ENCODE data around the gene TIMM17A.

The TIMM17A gene

GRCh38 chr1:201945863-201946223 lies 9.5 kb upstream of the TIMM17A start:
- Histone ChIP-seq H3K27ac (replicated peaks) (no peak overlapping the region), H3K27me3 (ENCODE audit: insufficient read depth, poor library complexity, severe bottlenecking) (peaks cover 17% of the 10 kb centered on the region), H3K4me3 (replicated peaks; ENCODE audit: insufficient read depth, low read length) (no peak overlapping the region)
- no peak for DNase-seq (ENCODE audit: low read depth in 1 of 2, low spot score in 1 of 2)
- TF ChIP-seq GABPA (IDR thresholded peaks at IDR 0.05; ENCODE audit: low read depth): no peak
- TF ChIP-seq, protein P1, sequence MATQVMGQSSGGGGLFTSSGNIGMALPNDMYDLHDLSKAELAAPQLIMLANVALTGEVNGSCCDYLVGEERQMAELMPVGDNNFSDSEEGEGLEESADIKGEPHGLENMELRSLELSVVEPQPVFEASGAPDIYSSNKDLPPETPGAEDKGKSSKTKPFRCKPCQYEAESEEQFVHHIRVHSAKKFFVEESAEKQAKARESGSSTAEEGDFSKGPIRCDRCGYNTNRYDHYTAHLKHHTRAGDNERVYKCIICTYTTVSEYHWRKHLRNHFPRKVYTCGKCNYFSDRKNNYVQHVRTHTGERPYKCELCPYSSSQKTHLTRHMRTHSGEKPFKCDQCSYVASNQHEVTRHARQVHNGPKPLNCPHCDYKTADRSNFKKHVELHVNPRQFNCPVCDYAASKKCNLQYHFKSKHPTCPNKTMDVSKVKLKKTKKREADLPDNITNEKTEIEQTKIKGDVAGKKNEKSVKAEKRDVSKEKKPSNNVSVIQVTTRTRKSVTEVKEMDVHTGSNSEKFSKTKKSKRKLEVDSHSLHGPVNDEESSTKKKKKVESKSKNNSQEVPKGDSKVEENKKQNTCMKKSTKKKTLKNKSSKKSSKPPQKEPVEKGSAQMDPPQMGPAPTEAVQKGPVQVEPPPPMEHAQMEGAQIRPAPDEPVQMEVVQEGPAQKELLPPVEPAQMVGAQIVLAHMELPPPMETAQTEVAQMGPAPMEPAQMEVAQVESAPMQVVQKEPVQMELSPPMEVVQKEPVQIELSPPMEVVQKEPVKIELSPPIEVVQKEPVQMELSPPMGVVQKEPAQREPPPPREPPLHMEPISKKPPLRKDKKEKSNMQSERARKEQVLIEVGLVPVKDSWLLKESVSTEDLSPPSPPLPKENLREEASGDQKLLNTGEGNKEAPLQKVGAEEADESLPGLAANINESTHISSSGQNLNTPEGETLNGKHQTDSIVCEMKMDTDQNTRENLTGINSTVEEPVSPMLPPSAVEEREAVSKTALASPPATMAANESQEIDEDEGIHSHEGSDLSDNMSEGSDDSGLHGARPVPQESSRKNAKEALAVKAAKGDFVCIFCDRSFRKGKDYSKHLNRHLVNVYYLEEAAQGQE (IDR thresholded peaks at IDR 0.05; ENCODE audit: insufficient replicate concordance, low read depth): no peak
- TF ChIP-seq SPI1 (IDR thresholded peaks at IDR 0.05; ENCODE audit: borderline replicate concordance, low read depth): no peak
- TF ChIP-seq CTCF (IDR thresholded peaks at IDR 0.05; ENCODE audit: insufficient read depth, low read length): no peak
- no peak for TF ChIP-seq POLR2AphosphoS5 (IDR thresholded peaks at IDR 0.05; ENCODE audit: low read depth)

DNA sequence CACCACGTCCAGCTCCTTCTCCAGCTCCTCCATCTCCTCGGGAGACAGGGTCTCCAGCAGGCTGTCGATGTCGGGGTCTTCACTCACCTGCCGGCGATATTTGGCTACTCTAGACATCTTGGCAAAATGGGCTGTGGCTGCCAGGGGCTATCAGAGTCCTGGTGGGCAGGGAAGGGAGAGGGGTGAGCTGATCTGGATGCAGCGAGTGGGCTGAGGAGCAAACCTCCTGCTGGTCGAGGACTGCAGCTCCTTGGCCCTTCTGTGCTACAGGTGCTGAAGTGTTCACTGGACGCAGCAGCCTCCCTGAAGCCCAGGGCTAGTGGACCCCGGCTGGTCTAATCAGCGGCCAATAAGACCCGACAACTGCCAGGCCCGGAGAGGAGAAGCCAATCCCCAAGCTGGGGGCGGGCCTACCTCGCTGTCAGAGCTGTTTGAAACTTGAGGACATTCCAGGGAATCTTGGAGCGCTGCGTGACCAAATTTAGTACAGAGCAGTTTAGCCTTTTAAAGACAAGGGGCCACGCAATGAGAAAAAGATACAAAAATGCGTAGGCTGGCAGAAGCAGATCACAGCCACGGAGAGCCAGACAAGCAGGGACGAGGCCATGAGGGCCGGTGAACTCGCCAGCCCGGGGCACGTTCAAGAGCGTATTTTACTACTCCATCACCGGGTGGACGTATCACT lies 8.9 kb upstream of the TIMM17A start, which contains the start of gene LMOD1:
TSS of gene LMOD1 (minus strand) at position 325 of the 685 bp plus-strand sequence. CDS start at position 117, 208 bp downstream.
- DNase-seq (ENCODE audit: low read depth in 1 of 2, low spot score in 1 of 2): no peak
- TF ChIP-seq SPI1 (IDR thresholded peaks at IDR 0.05; ENCODE audit: borderline replicate concordance, low read depth) (no peak), POLR2AphosphoS5 (IDR thresholded peaks at IDR 0.05; ENCODE audit: low read depth) (no peak), GABPA (IDR thresholded peaks at IDR 0.05; ENCODE audit: low read depth) (no peak), CTCF (IDR thresholded peaks at IDR 0.05; ENCODE audit: insufficient read depth, low read length) (no peak)
- TF ChIP-seq, protein P1 (IDR thresholded peaks at IDR 0.05; ENCODE audit: insufficient replicate concordance, low read depth): no peak
- H3K4me3 ChIP-seq (replicated peaks; ENCODE audit: insufficient read depth, low read length): no peak within 1 kb of the TSS
- H3K27me3 ChIP-seq (ENCODE audit: insufficient read depth, poor library complexity, severe bottlenecking): peaks cover 17% of the 10 kb centered on the region
- no peak within 1 kb of the TSS for H3K27ac ChIP-seq (replicated peaks)

DNA sequence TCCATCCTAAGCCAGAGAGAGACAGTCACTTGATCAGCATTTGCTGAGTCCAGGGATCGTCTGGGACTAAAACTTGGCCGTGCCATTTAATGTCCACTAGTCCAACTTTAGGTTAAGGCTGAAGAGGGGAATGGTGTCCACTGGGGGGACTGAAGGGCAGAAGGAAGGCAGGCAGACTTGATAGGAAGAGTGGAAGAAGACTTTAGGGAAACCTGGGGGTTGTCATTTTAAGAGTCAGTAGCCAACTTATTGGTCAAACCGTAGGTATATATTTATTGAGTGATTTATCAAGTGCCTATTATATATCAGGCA lies 7.7 kb upstream of the TIMM17A start:
- Histone ChIP-seq H3K27ac (replicated peaks) (no peak overlapping the region), H3K4me3 (replicated peaks; ENCODE audit: insufficient read depth, low read length) (no peak overlapping the region), H3K27me3 (ENCODE audit: insufficient read depth, poor library complexity, severe bottlenecking) (peaks cover 17% of the 10 kb centered on the region)
- no peak for DNase-seq (ENCODE audit: low read depth in 1 of 2, low spot score in 1 of 2)
- TF ChIP-seq POLR2AphosphoS5 (IDR thresholded peaks at IDR 0.05; ENCODE audit: low read depth): no peak
- TF ChIP-seq, protein P1 (IDR thresholded peaks at IDR 0.05; ENCODE audit: insufficient replicate concordance, low read depth): no peak
- TF ChIP-seq CTCF (IDR thresholded peaks at IDR 0.05; ENCODE audit: insufficient read depth, low read length): no peak
- no peak for TF ChIP-seq SPI1 (IDR thresholded peaks at IDR 0.05; ENCODE audit: borderline replicate concordance, low read depth)
- TF ChIP-seq GABPA (IDR thresholded peaks at IDR 0.05; ENCODE audit: low read depth): no peak

Measured in HL-60 (cell line).